Ishikawa (cell line): ENCODE measurements around the gene CDX2.

ENCODE experiments used
- CEBPB ChIP-seq: IDR thresholded peaks from 2 replicates; pipeline ENCODE4 v1.6.1; 2012
- CREB1 ChIP-seq: IDR thresholded peaks from 2 replicates; pipeline ENCODE4 v1.6.1; 2012; ENCODE audit warnings: low read depth
- EGR1 ChIP-seq: IDR thresholded peaks from 2 replicates; pipeline ENCODE4 v1.6.1; 2012
- EP300 ChIP-seq: IDR thresholded peaks from 2 replicates; pipeline ENCODE4 v1.6.1; 2012; ENCODE audit warnings: borderline replicate concordance
- FOXM1 ChIP-seq: IDR thresholded peaks from 2 replicates; pipeline ENCODE4 v1.6.1; 2012; ENCODE audit warnings: low read depth, borderline replicate concordance
- NFIC ChIP-seq: IDR thresholded peaks from 2 replicates; pipeline ENCODE4 v1.6.1; 2012
- RAD21 ChIP-seq: IDR thresholded peaks from 2 replicates; pipeline ENCODE4 v1.6.1; 2012; ENCODE audit warnings: low read depth
- REST ChIP-seq: IDR thresholded peaks from 2 replicates; pipeline ENCODE4 v1.6.1; 2012; ENCODE audit warnings: low read depth, mild to moderate bottlenecking
- TAF1 ChIP-seq: IDR thresholded peaks from 2 replicates; pipeline ENCODE4 v1.6.1; 2012; ENCODE audit warnings: low read depth, mild to moderate bottlenecking
- TCF12 ChIP-seq: IDR thresholded peaks from 2 replicates; pipeline ENCODE4 v1.6.1; 2012; ENCODE audit warnings: low read depth
- TEAD4 ChIP-seq: IDR thresholded peaks from 2 replicates; pipeline ENCODE4 v1.6.1; 2012
- YY1 ChIP-seq: IDR thresholded peaks from 2 replicates; pipeline ENCODE4 v1.6.1; 2012; ENCODE audit warnings: low read depth
- ZBTB7A ChIP-seq: IDR thresholded peaks from 2 replicates; pipeline ENCODE4 v1.6.1; 2012; ENCODE audit warnings: low read depth
- TF ChIP-seq, protein P1 (sequence below): IDR thresholded peaks from 2 replicates; pipeline ENCODE4 v1.6.1; 2012
- TF ChIP-seq, protein P2 (sequence below): IDR thresholded peaks from 2 replicates; pipeline ENCODE4 v1.6.1; 2012

CDX2 gene

GRCh38 chr13:27952876-27953675 is 16.0 kb downstream of the CDX2 start:
- TF ChIP-seq YY1 = no peak
- no peak for TF ChIP-seq CEBPB
- TF ChIP-seq ZBTB7A = no peak
- TF ChIP-seq NFIC = no peak
- TF ChIP-seq EGR1 = no peak
- no peak for TF ChIP-seq TAF1
- no peak for TF ChIP-seq FOXM1
- no peak for TF ChIP-seq EP300
- no peak for TF ChIP-seq RAD21
- TF ChIP-seq REST = no peak
- TF ChIP-seq TEAD4 = no peak
- TF ChIP-seq, protein P1, sequence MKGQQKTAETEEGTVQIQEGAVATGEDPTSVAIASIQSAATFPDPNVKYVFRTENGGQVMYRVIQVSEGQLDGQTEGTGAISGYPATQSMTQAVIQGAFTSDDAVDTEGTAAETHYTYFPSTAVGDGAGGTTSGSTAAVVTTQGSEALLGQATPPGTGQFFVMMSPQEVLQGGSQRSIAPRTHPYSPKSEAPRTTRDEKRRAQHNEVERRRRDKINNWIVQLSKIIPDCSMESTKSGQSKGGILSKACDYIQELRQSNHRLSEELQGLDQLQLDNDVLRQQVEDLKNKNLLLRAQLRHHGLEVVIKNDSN = no peak
- no peak for TF ChIP-seq CREB1
- TF ChIP-seq, protein P2, sequence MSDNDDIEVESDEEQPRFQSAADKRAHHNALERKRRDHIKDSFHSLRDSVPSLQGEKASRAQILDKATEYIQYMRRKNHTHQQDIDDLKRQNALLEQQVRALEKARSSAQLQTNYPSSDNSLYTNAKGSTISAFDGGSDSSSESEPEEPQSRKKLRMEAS = no peak
- TF ChIP-seq TCF12 = no peak

DNA sequence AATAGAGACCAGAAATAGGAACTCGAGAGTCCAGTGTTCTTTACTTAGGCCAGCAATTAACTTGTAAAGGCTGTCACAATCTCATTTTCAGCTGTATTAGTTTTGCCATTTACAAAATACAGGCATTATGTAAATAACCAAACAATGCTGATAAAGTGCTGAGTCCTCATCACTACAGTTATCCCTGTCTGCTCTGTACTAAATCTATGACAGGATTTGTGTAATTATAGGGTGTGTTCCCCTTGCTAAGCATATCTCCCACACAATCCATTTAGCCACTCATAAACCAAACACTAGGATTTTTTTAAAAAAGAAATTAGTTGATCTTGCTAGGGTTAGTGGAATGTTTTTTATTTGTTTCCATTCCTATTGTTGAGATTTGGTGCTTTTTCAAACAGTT is 26.1 kb downstream of the CDX2 start:
- TF ChIP-seq CEBPB = no peak
- no peak for TF ChIP-seq EGR1
- TF ChIP-seq NFIC = no peak
- TF ChIP-seq, protein P1 = no peak
- no peak for TF ChIP-seq EP300
- TF ChIP-seq ZBTB7A = no peak
- TF ChIP-seq TAF1 = no peak
- TF ChIP-seq, protein P2 = no peak
- TF ChIP-seq RAD21 = no peak
- TF ChIP-seq FOXM1 = no peak
- TF ChIP-seq REST = no peak

- no peak for TF ChIP-seq CREB1
- no peak for TF ChIP-seq EP300
- TF ChIP-seq REST = no peak
- TF ChIP-seq, protein P2 = no peak
- no peak for TF ChIP-seq TCF12
Observed at GRCh38 chr13:27933580-27934328, 35.4 kb downstream of the CDX2 start.

- TF ChIP-seq FOXM1 = no peak
- TF ChIP-seq REST = no peak
- TF ChIP-seq ZBTB7A = no peak
- no peak for TF ChIP-seq TAF1
- TF ChIP-seq, protein P1 = no peak
- no peak for TF ChIP-seq TEAD4
- TF ChIP-seq EGR1 = no peak
- TF ChIP-seq NFIC = no peak
- no peak for TF ChIP-seq CEBPB
- TF ChIP-seq EP300 = no peak
- no peak for TF ChIP-seq YY1
- TF ChIP-seq, protein P2 = no peak
- TF ChIP-seq RAD21 = no peak
- no peak for TF ChIP-seq TCF12
- no peak for TF ChIP-seq CREB1
Observed at GRCh38 chr13:27933118-27933517, 36.0 kb downstream of the CDX2 start.
